GM12874 (cell line): ENCODE measurements around the gene AKAP14.

Source experiments
- CTCF ChIP-seq: IDR thresholded peaks from 2 replicates; pipeline ENCODE4 v1.5.1; 2011; ENCODE audit warnings: low read depth, mild to moderate bottlenecking, control low read depth, low read length, moderate library complexity; ENCODE audit not compliant: insufficient read depth

Gene AKAP14

GRCh38 chrX:119895843-119896326 is at the start of gene AKAP14:
AKAP14 (plus strand) TSS chrX:119895893; CDS start chrX:119903224, 7,331 bp downstream.
- no peak for TF ChIP-seq CTCF

- TF ChIP-seq CTCF: no peak
Measured at GRCh38 chrX:119852382-119853353, 43.0 kb upstream of the AKAP14 start, which contains the start of gene UPF3B. UPF3B (minus strand) TSS chrX:119852963; CDS start chrX:119852928, 35 bp downstream.

- TF ChIP-seq CTCF: no peak
Measured at GRCh38 chrX:119853444-119853843, 42.2 kb upstream of the AKAP14 start.

- TF ChIP-seq CTCF: no peak
Measured at GRCh38 chrX:119870626-119871131, 25.0 kb upstream of the AKAP14 start.

- TF ChIP-seq CTCF: no peak
Measured at GRCh38 chrX:119871245-119871598, 24.5 kb upstream of the AKAP14 start.

- no peak for TF ChIP-seq CTCF
Measured at GRCh38 chrX:119871599-119872395, 23.9 kb upstream of the AKAP14 start, which contains the start of the genes NDUFA1 and RNF113A. NDUFA1 (plus strand) TSS chrX:119871832; CDS start chrX:119871912, 80 bp downstream. RNF113A (minus strand) TSS chrX:119871733; CDS start chrX:119871613, 120 bp downstream.
